Keratinocyte (primary cell): ENCODE results near the gene TXNRD2. TPM values are rescaled to one million over a fixed set of nuclear protein-coding genes. Genes with fewer than 3 reads are reported as not detected.

Experiments
- DNase-seq: peaks from one replicate; pipeline ENCODE4 v3.0.0-alpha.2; 2011; ENCODE audit warnings: low read depth, missing footprints, low spot score
- FAIRE-seq: peaks from 2 replicates; lab custom pipeline; 2011; peaks lifted over from hg19 to GRCh38; lab: Jason Lieb, UNC
- H2AFZ ChIP-seq: 2 replicates; pipeline ENCODE4 v1.6.0; 2012; ENCODE audit warnings: low read length, control low read depth, inconsistent platforms; ENCODE audit not compliant: control insufficient read depth
- H3K27ac ChIP-seq: 2 replicates; pipeline ENCODE4 v1.5.1; 2011; ENCODE audit warnings: low read length; ENCODE audit not compliant: control insufficient read depth, insufficient read depth
- H3K27me3 ChIP-seq: 3 replicates; pipeline ENCODE4 v1.6.0; 2011; ENCODE audit warnings: low read length; ENCODE audit not compliant: control insufficient read depth, insufficient read depth; ENCODE audit errors: extremely low read depth
- H3K36me3 ChIP-seq, 2 experiments: 2 replicates in 1 of 2; 3 replicates in 1 of 2; pipeline ENCODE4 v1.5.1; 2011; ENCODE audit warnings: low read length in 2 of 2, mild to moderate bottlenecking in 1 of 2; ENCODE audit not compliant: control insufficient read depth in 2 of 2, insufficient read depth in 2 of 2; ENCODE audit errors: extremely low read depth in 1 of 2
- H3K4me1 ChIP-seq: 3 replicates; pipeline ENCODE4 v1.5.1; 2011; ENCODE audit warnings: low read length; ENCODE audit not compliant: control insufficient read depth, insufficient read depth; ENCODE audit errors: extremely low read depth
- H3K4me2 ChIP-seq: 3 replicates; pipeline ENCODE4 v1.6.0; 2011; ENCODE audit warnings: low read depth, low read length; ENCODE audit not compliant: control insufficient read depth, insufficient read depth; ENCODE audit errors: extremely low read depth
- H3K4me3 ChIP-seq, 3 experiments: fragments of 200-600 bp in 1 of 3; sonication (generic) in 1 of 3; 2 replicates in 2 of 3; 3 replicates in 1 of 3; pipeline ENCODE4 v1.5.1; 2011 to 2016; ENCODE audit warnings: low read length in 3 of 3, mild to moderate bottlenecking in 3 of 3, control low read depth in 2 of 3, inconsistent platforms in 1 of 3, low read depth in 1 of 3, mixed read lengths in 1 of 3, mixed run types in 1 of 3, moderate library complexity in 1 of 3; ENCODE audit not compliant: control insufficient read depth in 2 of 3, insufficient read depth in 2 of 3; ENCODE audit errors: extremely low read depth in 1 of 3
- H3K79me2 ChIP-seq: 2 replicates; pipeline ENCODE4 v1.6.0; 2012; ENCODE audit warnings: low read length; ENCODE audit not compliant: control insufficient read depth, insufficient read depth
- H3K9ac ChIP-seq: 3 replicates; pipeline ENCODE4 v1.6.0; 2011; ENCODE audit warnings: low read length; ENCODE audit not compliant: control insufficient read depth, insufficient read depth; ENCODE audit errors: extremely low read depth
- H3K9me1 ChIP-seq: 3 replicates; pipeline ENCODE4 v1.6.0; 2011; ENCODE audit warnings: low read length; ENCODE audit not compliant: control insufficient read depth, insufficient read depth; ENCODE audit errors: extremely low read depth
- H3K9me3 ChIP-seq: 2 replicates; pipeline ENCODE4 v1.5.1; 2012; ENCODE audit warnings: low read depth, low read length; ENCODE audit not compliant: control insufficient read depth
- H4K20me1 ChIP-seq: 3 replicates; pipeline ENCODE4 v1.6.0; 2011; ENCODE audit warnings: low read length; ENCODE audit not compliant: control insufficient read depth, insufficient read depth; ENCODE audit errors: extremely low read depth
- EZH2 ChIP-seq: IDR thresholded peaks from one replicate; pipeline ENCODE4 v1.6.1; 2012; ENCODE audit warnings: inconsistent platforms, mild to moderate bottlenecking, low read length, moderate library complexity
- dilution Hi-C: fragments of 300-500 bp; cut with MboI; formaldehyde crosslinking; loops from one replicate; pipeline ENCODE4 v1.7.0; 2020; ENCODE audit warnings: low sequenced_read_pairs; ENCODE audit not compliant: extremely low pct_ligation_motif_present
- polyA plus RNA-seq, 5 experiments: library from polyadenylated mRNA; depleted of rRNA in 3 of 5; stranded (reverse) in 3 of 5; stranded (forward) in 1 of 5; unstranded in 1 of 5; fragments of >200 nt; gene quantifications; 1 replicate in 1 of 5; 2 replicates in 3 of 5; 3 replicates in 1 of 5; pipeline versions ENCODE4 v1.2.1 to v1.2.3, GENCODE V29; 2011 to 2012; ENCODE audit warnings: missing spikeins in 2 of 5, low read depth in 1 of 5, low replicate concordance in 1 of 5
- TF ChIP-seq, protein P1 (sequence below), 3 experiments: IDR thresholded peaks in 1 of 3; conservative IDR thresholded peaks in 1 of 3; optimal IDR thresholded peaks in 1 of 3; 2 replicates in 2 of 3; 3 replicates in 1 of 3; pipeline versions ENCODE3 to v1.5.1; 2011; ENCODE audit warnings: low read length in 3 of 3, mild to moderate bottlenecking in 3 of 3, moderate library complexity in 2 of 3, control low read depth in 1 of 3, inconsistent platforms in 1 of 3; ENCODE audit not compliant: insufficient read depth in 2 of 3; ENCODE audit errors: extremely low read depth in 1 of 3

TXNRD2 gene
- polyA plus RNA-seq, 1 donor (not counting 4 experiments of a cell fraction or from before 2014, with no cell fraction given), result 16.0 TPM

DNA sequence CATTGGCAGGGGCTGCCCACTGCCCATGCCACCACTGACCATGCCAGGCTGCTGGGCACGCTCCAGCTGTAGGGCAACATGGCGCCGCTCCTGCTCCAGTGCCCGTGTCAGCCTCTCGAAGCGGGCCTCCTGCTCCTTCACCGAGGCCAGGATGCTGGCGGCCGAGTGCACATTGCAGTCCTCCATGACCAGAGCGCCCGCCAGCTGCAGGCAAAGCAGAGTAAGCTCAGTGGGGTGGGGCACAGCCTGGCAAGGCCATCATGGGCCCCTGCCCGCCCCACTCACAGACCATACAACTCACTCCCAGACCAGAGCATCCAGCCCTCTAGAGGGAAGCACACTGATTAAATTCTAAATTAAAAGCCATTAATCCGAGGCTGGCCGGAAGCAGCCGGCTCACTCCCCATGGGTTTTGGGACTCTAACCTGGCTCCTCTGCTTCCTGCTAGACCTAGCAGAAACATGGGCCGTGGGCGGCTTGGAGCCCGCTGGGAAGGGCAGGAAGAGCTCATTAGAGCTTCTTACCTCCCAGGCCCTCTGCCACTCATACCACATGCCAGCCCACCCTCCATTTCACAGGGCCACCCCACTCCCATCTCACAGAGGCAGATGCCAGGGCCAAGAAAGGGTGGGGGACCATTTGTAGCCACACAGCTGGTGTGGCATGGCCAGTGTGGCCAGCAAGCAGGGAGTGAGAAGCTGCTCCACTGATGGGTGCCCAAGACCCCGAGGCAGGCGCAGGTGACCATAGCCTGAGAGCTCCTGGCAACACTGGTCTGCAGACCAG lies 49.2 kb upstream of the TXNRD2 start:
- dilution Hi-C loops, result no loop called here
- Histone ChIP-seq H3K4me2 (no peak overlapping the region), H3K4me3 (no peak overlapping the region), H3K9me1 (peaks cover 3% of the 10 kb centered on the region), H4K20me1 (no peaks in the 10 kb centered on the region), H3K27ac (no peak overlapping the region), H3K9ac (no peak overlapping the region), H3K4me1 (peaks cover 8% of the 10 kb centered on the region), H3K36me3 (no peaks in the 10 kb centered on the region), H3K27me3 (peaks cover 6% of the 10 kb centered on the region), H3K9me3 (no peaks in the 10 kb centered on the region), H3K79me2 (no peaks in the 10 kb centered on the region), H2AFZ (no peak overlapping the region)
- DNase-seq (no peak), FAIRE-seq (no peak)
- TF ChIP-seq, protein P1, sequence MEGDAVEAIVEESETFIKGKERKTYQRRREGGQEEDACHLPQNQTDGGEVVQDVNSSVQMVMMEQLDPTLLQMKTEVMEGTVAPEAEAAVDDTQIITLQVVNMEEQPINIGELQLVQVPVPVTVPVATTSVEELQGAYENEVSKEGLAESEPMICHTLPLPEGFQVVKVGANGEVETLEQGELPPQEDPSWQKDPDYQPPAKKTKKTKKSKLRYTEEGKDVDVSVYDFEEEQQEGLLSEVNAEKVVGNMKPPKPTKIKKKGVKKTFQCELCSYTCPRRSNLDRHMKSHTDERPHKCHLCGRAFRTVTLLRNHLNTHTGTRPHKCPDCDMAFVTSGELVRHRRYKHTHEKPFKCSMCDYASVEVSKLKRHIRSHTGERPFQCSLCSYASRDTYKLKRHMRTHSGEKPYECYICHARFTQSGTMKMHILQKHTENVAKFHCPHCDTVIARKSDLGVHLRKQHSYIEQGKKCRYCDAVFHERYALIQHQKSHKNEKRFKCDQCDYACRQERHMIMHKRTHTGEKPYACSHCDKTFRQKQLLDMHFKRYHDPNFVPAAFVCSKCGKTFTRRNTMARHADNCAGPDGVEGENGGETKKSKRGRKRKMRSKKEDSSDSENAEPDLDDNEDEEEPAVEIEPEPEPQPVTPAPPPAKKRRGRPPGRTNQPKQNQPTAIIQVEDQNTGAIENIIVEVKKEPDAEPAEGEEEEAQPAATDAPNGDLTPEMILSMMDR (optimal IDR thresholded peaks at IDR 0.05 in 1 of 3, IDR thresholded peaks at IDR 0.05 in 1 of 3, conservative IDR thresholded peaks at IDR 0.05 in 1 of 3; ENCODE audit: extremely low read depth in 1 of 3, insufficient read depth in 2 of 3, low read length in 3 of 3), result no peak
- TF ChIP-seq EZH2, result no peak

DNA sequence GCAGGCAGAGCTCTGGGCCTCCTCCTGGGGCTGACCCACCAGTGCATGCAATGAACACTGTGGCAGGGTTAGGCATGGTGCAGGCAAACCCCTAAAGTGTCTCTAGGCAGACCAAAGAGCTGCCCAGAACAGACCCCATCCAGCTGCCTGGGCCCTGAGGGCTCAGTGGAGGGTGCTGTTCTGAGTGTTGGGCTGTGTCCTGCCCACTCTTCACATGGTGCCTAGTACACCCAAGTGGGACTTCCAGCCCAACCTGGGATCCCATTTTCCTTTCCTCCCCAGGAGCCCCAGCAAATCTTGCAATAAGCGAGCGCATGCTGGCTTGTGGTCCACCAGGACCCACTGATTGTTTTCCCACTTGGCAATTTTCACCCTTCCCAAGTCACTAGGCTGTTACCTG lies 48.6 kb upstream of the TXNRD2 start:
- no peaks in the 10 kb centered on the region for H3K36me3 ChIP-seq
- H3K9me1 ChIP-seq, result peaks cover 5% of the 10 kb centered on the region
- H3K9me3 ChIP-seq, result no peaks in the 10 kb centered on the region
- no peak overlapping the region for H3K27ac ChIP-seq
- H4K20me1 ChIP-seq, result no peaks in the 10 kb centered on the region
- H3K27me3 ChIP-seq, result no peaks in the 10 kb centered on the region
- dilution Hi-C loops, result no loop called here
- H2AFZ ChIP-seq, result no peak overlapping the region
- no peak overlapping the region for H3K4me3 ChIP-seq
- H3K9ac ChIP-seq, result no peak overlapping the region
- H3K4me1 ChIP-seq, result peaks cover 13% of the 10 kb centered on the region
- TF ChIP-seq EZH2, result no peak
- TF ChIP-seq, protein P1 (optimal IDR thresholded peaks at IDR 0.05 in 1 of 3, IDR thresholded peaks at IDR 0.05 in 1 of 3, conservative IDR thresholded peaks at IDR 0.05 in 1 of 3; ENCODE audit: extremely low read depth in 1 of 3, insufficient read depth in 2 of 3, low read length in 3 of 3), result no peak
- DNase-seq (no peak), FAIRE-seq (no peak)
- H3K79me2 ChIP-seq, result no peaks in the 10 kb centered on the region
- no peak overlapping the region for H3K4me2 ChIP-seq
